Measurements from ENCODE around the gene HERC3. TPM values are rescaled to one million over a fixed set of nuclear protein-coding genes. Genes with fewer than 3 reads are reported as not detected.
A peak's percentile ranks its signal among the peaks of the same experiment; 100 is the strongest.

HERC3 gene
- total and polyA plus RNA-seq, 4 donors = 6.2 to 48.0 (median 24.9) TPM

GRCh38 chr4:88742561-88742960 lies 150.3 kb downstream of the HERC3 start:
- ATAC-seq (ENCODE audit: insufficient read depth, low FRiP score) (no peak), DNase-seq (no peak)
- Histone ChIP-seq H3K36me3 (ENCODE audit: control insufficient read depth in 4 of 4, insufficient read depth in 4 of 4, low read length in 4 of 4) (peaks cover 5 to 57% (median 26%) of the 10 kb centered on the region in 4 donors), H3K9ac (ENCODE audit: insufficient read depth in 1 of 2, low read length in 2 of 2) (no peak overlapping the region), H3K27ac (ENCODE audit: low read depth in 1 of 2, low read length in 1 of 2) (no peak overlapping the region), H3K4me1 (ENCODE audit: control insufficient read depth in 5 of 5, insufficient read depth in 5 of 5, low read length in 5 of 5) (peaks cover 0 to 33% (median 7%) of the 10 kb centered on the region in 5 donors), H3K4me3 (no peak overlapping the region), H3K9me3 (ENCODE audit: control insufficient read depth in 4 of 4, insufficient read depth in 3 of 4, low read length in 3 of 4) (no peaks in the 10 kb centered on the region), H3K27me3 (ENCODE audit: control insufficient read depth in 3 of 3, insufficient read depth in 3 of 3, low read length in 2 of 3) (no peaks in the 10 kb centered on the region)
- WGBS, 2 donors = 67 to 69% methylated on average over 2 of the region's 2 CpGs
- TF ChIP-seq CTCF (IDR thresholded peaks at IDR 0.05; ENCODE audit: control extremely low read depth, extremely low read depth) = no peak

- no peak for TF ChIP-seq CTCF (IDR thresholded peaks at IDR 0.05; ENCODE audit: control extremely low read depth, extremely low read depth)
- no peak overlapping the region for H3K27ac ChIP-seq (ENCODE audit: low read depth in 1 of 2, low read length in 1 of 2)
- no peak for DNase-seq
- ATAC-seq (ENCODE audit: insufficient read depth, low FRiP score) = no peak
- 92 to 94% methylated on average over 3 of the region's 3 CpGs for WGBS, 2 donors
- no peaks in the 10 kb centered on the region for H3K9me3 ChIP-seq (ENCODE audit: control insufficient read depth in 4 of 4, insufficient read depth in 3 of 4, low read length in 3 of 4)
- peaks cover 0 to 31% (median 0%) of the 10 kb centered on the region in 5 donors for H3K4me1 ChIP-seq (ENCODE audit: control insufficient read depth in 5 of 5, insufficient read depth in 5 of 5, low read length in 5 of 5)
- peaks cover 9 to 53% (median 24%) of the 10 kb centered on the region in 4 donors for H3K36me3 ChIP-seq (ENCODE audit: control insufficient read depth in 4 of 4, insufficient read depth in 4 of 4, low read length in 4 of 4)
- no peak overlapping the region for H3K4me3 ChIP-seq
- no peaks in the 10 kb centered on the region for H3K27me3 ChIP-seq (ENCODE audit: control insufficient read depth in 3 of 3, insufficient read depth in 3 of 3, low read length in 2 of 3)
- H3K9ac ChIP-seq (ENCODE audit: insufficient read depth in 1 of 2, low read length in 2 of 2) = no peak overlapping the region
These were observed 151.4 kb downstream of the HERC3 start for GRCh38 chr4:88743696-88744095.

- no peak for ATAC-seq (ENCODE audit: insufficient read depth, low FRiP score)
- H3K4me3 ChIP-seq = no peak overlapping the region
- 83 to 87% methylated on average over 3 of the region's 3 CpGs for WGBS, 2 donors
- H3K9ac ChIP-seq (ENCODE audit: insufficient read depth in 1 of 2, low read length in 2 of 2) = no peak overlapping the region
- peaks cover 17 to 55% (median 26%) of the 10 kb centered on the region in 4 donors for H3K36me3 ChIP-seq (ENCODE audit: control insufficient read depth in 4 of 4, insufficient read depth in 4 of 4, low read length in 4 of 4)
- DNase-seq = no peak
- peaks cover 0 to 31% (median 0%) of the 10 kb centered on the region in 5 donors for H3K4me1 ChIP-seq (ENCODE audit: control insufficient read depth in 5 of 5, insufficient read depth in 5 of 5, low read length in 5 of 5)
- H3K27me3 ChIP-seq (ENCODE audit: control insufficient read depth in 3 of 3, insufficient read depth in 3 of 3, low read length in 2 of 3) = no peaks in the 10 kb centered on the region
- no peak overlapping the region for H3K27ac ChIP-seq (ENCODE audit: low read depth in 1 of 2, low read length in 1 of 2)
- no peaks in the 10 kb centered on the region for H3K9me3 ChIP-seq (ENCODE audit: control insufficient read depth in 4 of 4, insufficient read depth in 3 of 4, low read length in 3 of 4)
- no peak for TF ChIP-seq CTCF (IDR thresholded peaks at IDR 0.05; ENCODE audit: control extremely low read depth, extremely low read depth)
These were observed 152.3 kb downstream of the HERC3 start for GRCh38 chr4:88744609-88745008.

GRCh38 chr4:88745175-88745574 lies 152.9 kb downstream of the HERC3 start:
- Histone ChIP-seq H3K27me3 (ENCODE audit: control insufficient read depth in 3 of 3, insufficient read depth in 3 of 3, low read length in 2 of 3) (no peaks in the 10 kb centered on the region), H3K4me3 (no peak overlapping the region), H3K4me1 (ENCODE audit: control insufficient read depth in 5 of 5, insufficient read depth in 5 of 5, low read length in 5 of 5) (peaks cover 0 to 31% (median 0%) of the 10 kb centered on the region in 5 donors), H3K27ac (ENCODE audit: low read depth in 1 of 2, low read length in 1 of 2) (peak overlapping the region in 1 of 2 donors; percentile 31), H3K9me3 (ENCODE audit: control insufficient read depth in 4 of 4, insufficient read depth in 3 of 4, low read length in 3 of 4) (no peaks in the 10 kb centered on the region), H3K36me3 (ENCODE audit: control insufficient read depth in 4 of 4, insufficient read depth in 4 of 4, low read length in 4 of 4) (peaks cover 22 to 60% (median 29%) of the 10 kb centered on the region in 4 donors), H3K9ac (ENCODE audit: insufficient read depth in 1 of 2, low read length in 2 of 2) (no peak overlapping the region)
- WGBS, 2 donors = 83 to 89% methylated on average over 1 of the region's 1 CpG
- no peak for DNase-seq
- TF ChIP-seq CTCF (IDR thresholded peaks at IDR 0.05; ENCODE audit: control extremely low read depth, extremely low read depth) = no peak
- no peak for ATAC-seq (ENCODE audit: insufficient read depth, low FRiP score)
